ENCODE data around the gene SIPA1. TPM values are rescaled to one million over a fixed set of nuclear protein-coding genes. Genes with fewer than 3 reads are reported as not detected.

Gene SIPA1
- 105 TPM for total RNA-seq (2021; ENCODE audit: unreplicated experiment)
- polyA plus RNA-seq (2012), result 88.0 and 91.4 TPM in 2 replicates
- Bru-seq, nascent RNA, result percentile 54 among the genes with signal in this experiment
- BruChase-seq, experiment 1, labeled RNA remaining after a 6-hour chase, result percentile 68 among the genes with signal in this experiment
- percentile 65 among the genes with signal in this experiment for BruChase-seq, experiment 2, labeled RNA remaining after a 2-hour chase
- long read RNA-seq, transcript SIPA1-209 (16 exons, 3,521 nt), result major isoform, 58 of 180 reads
- long read RNA-seq, partial matches to known transcripts, result 91 of 180 reads
- long read RNA-seq, other reads (novel, unspliced or antisense), result 29 of 180 reads

- peak; percentile 85 for ATAC-seq
- POLR2A ChIA-PET, result interaction anchor here (0.6 to 2.0 kb wide), 6 partner anchors 8 to 247 kb away, joined by 3 to 11 read pairs (median 6); partner anchors contain the start of gene PCNX3
These were observed at the start of gene SIPA1 for GRCh38 chr11:65637794-65638419. SIPA1 (plus strand) TSS chr11:65638101; CDS start chr11:65640922, 2,821 bp downstream.

More at GRCh38 chr11:65637794-65638419, at the start of gene SIPA1:
- H3K9ac ChIP-seq (ENCODE audit: low read length), result peak within 1 kb of the TSS; percentile 83
- peak within 1 kb of the TSS; percentile 73 to 85 for H3K4me3 ChIP-seq (replicated peaks in 1 of 2; ENCODE audit: low read depth in 1 of 2, low read length in 2 of 2)
- H3K79me2 ChIP-seq (ENCODE audit: insufficient read depth, low read length), result peaks cover 13% of the 10 kb centered on the region; the same call in 1 of the 2 replicates
- ChIA-PET CTCF (interaction anchor here (1.0 to 1.8 kb wide), 8 partner anchors 9 to 247 kb away, joined by 3 to 11 read pairs (median 5); partner anchors contain the start of genes FAM89B and PCNX3), RAD21 (ENCODE audit: low non-redundant PET in 1 of 2, low total read pairs in 2 of 2, uncharacterized antibody in 2 of 2, unreplicated experiment in 2 of 2) (interaction anchor here in 1 of 2 experiments (0.9 kb wide), 1 partner anchor 25 kb away, joined by 5 read pairs; the partner anchor contains the start of gene RELA)
- H4K20me1 ChIP-seq (ENCODE audit: insufficient read depth), result no peaks in the 10 kb centered on the region
- H3K27me3 ChIP-seq (ENCODE audit: insufficient read depth, low read length), result no peaks in the 10 kb centered on the region
- no peaks in the 10 kb centered on the region for H3K9me3 ChIP-seq (ENCODE audit: control insufficient read depth in 1 of 2, insufficient read depth in 1 of 2, low read depth in 1 of 2, low read length in 2 of 2)
- DNase-seq (ENCODE audit: low read depth, low spot score), result peak; percentile 73
- H3K4me2 ChIP-seq (ENCODE audit: low read length), result peak within 1 kb of the TSS; percentile 87
- H3K27ac ChIP-seq (ENCODE audit: low read depth, low read length), result peak within 1 kb of the TSS; percentile 97
- intact Hi-C loops (cut with micrococcal nuclease), result no loop called here
- peaks cover 4 to 36% of the 10 kb centered on the region in 2 experiments; a peak in 3 of 4 replicates for H3K36me3 ChIP-seq (ENCODE audit: control insufficient read depth in 1 of 2, insufficient read depth in 2 of 2, low read length in 2 of 2)
- H2AFZ ChIP-seq (ENCODE audit: low read depth, low read length, poor library complexity, severe bottlenecking), result no peak within 1 kb of the TSS
- TF ChIP-seq POLR2AphosphoS5 (IDR thresholded peaks at IDR 0.05; ENCODE audit: low read depth, low read length) (peak; percentile 78; the same call in 1 of the 2 replicates), POLR2A (IDR thresholded peaks at IDR 0.05; ENCODE audit: borderline replicate concordance, extremely low read depth, insufficient read depth, insufficient read length) (peak; percentile 52), CBX3 (IDR thresholded peaks at IDR 0.05; ENCODE audit: low read depth) (no peak), SP1 (IDR thresholded peaks at IDR 0.05; ENCODE audit: low read depth) (0 out of 2 replicates have a peak, but pooled peaks have one; percentile 26), EZH2phosphoT487 (IDR thresholded peaks at IDR 0.05; ENCODE audit: borderline replicate concordance) (no peak), ZFX (IDR thresholded peaks at IDR 0.05) (peak; percentile 15; the same call in 1 of the 2 replicates), RAD21 (IDR thresholded peaks at IDR 0.05; ENCODE audit: low read depth) (no peak), JUND (IDR thresholded peaks at IDR 0.05) (no peak), ZNF274 (IDR thresholded peaks at IDR 0.05; ENCODE audit: low read depth, low read length) (no peak), CTCF (IDR thresholded peaks at IDR 0.05 in 2 of 3, conservative IDR thresholded peaks at IDR 0.05 in 1 of 3; ENCODE audit: borderline replicate concordance in 1 of 3, insufficient read depth in 1 of 3, low read depth in 2 of 3, low read length in 2 of 3) (peak in 2 of 3 experiments; percentile 40 to 51; a peak in 4 of 6 replicates)
- H3K9me2 ChIP-seq (ENCODE audit: insufficient read depth), result no peaks in the 10 kb centered on the region
- H3K4me1 ChIP-seq (ENCODE audit: control insufficient read depth in 1 of 2, insufficient read depth in 2 of 2, low read length in 2 of 2), result peaks cover 11 to 37% of the 10 kb centered on the region in 2 experiments
- no TSS peak for BruUV-seq (replicated peaks)

Data from HCT116 (cell line).